ENCODE data around the gene KCNJ5. TPM values are rescaled to one million over a fixed set of nuclear protein-coding genes. Genes with fewer than 3 reads are reported as not detected.

The KCNJ5 gene
- total and polyA plus RNA-seq, 2 experiments from 2014 or later, result not detected

DNA sequence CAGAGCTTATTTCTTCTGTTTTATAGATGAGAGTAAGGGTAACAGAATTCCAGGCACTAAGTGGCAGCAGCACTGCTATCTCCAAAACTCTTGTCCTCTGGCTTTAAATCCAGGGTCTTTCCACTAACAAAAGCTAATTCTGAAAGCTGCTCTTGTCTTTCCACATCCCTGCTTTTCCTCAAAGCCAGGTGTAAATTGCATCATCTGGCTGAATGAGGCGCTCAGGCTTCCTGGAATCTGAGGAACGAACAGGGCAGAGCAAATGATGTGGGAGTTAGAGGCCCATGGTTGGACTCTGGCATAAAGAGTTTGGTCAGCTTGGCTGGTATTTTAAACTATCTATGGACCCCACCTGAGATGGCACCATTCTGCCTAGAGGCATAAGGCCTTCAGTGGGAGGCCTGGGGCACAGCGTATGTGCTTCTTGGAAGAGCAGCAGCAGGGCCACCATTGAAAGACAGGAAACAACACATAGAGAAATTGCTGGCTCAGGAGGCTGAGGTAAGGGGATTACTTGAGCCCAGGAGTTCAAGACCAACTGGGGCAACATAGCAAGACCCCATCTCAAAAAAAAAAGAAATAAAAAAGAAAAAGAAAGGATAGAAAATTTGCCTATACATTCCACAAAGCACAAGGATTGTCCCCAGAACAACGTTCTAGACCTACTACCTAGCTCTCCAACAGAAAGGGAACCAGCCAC lies 1.9 kb downstream of the KCNJ5 start:
- Histone ChIP-seq H4K20me1 (replicated peaks; ENCODE audit: insufficient read depth) (peaks cover 20% of the 10 kb centered on the region; the same call in 1 of the 2 replicates), H3K4me2 (0 out of 2 replicates have a peak overlapping the region, but pooled peaks have one; percentile 93), H2AFZ (no peak overlapping the region), H3K36me3 (ENCODE audit: insufficient read depth) (no peaks in the 10 kb centered on the region), H3K79me2 (replicated peaks; ENCODE audit: insufficient read depth) (no peaks in the 10 kb centered on the region), H3K27me3 (ENCODE audit: insufficient read depth) (peaks cover 89% of the 10 kb centered on the region), H3K4me3 (no peak overlapping the region), H3K9me2 (ENCODE audit: insufficient read depth) (no peaks in the 10 kb centered on the region), H3F3A (replicated peaks; ENCODE audit: low read depth) (peaks cover 3% of the 10 kb centered on the region; the same call in 1 of the 2 replicates), H3K4me1 (ENCODE audit: insufficient read depth) (peaks cover 29% of the 10 kb centered on the region), H3K27ac (ENCODE audit: low read depth) (no peak overlapping the region)
- TF ChIP-seq CREB1 (CRISPR knock-in tag; IDR thresholded peaks at IDR 0.05; ENCODE audit: low read depth) (no peak), EZH2phosphoT487 (IDR thresholded peaks at IDR 0.05; ENCODE audit: unreplicated experiment) (no peak), ETS1 (IDR thresholded peaks at IDR 0.05) (no peak), JUNB (IDR thresholded peaks at IDR 0.05; ENCODE audit: unreplicated experiment) (no peak), NANOG (IDR thresholded peaks at IDR 0.05; ENCODE audit: borderline replicate concordance) (no peak), ZNF114 (CRISPR knock-in tag; IDR thresholded peaks at IDR 0.05) (no peak), STAT1 (IDR thresholded peaks at IDR 0.05; ENCODE audit: unreplicated experiment) (no peak), ZNF331 (CRISPR knock-in tag; IDR thresholded peaks at IDR 0.05; ENCODE audit: low read depth) (no peak)
- peak; percentile 49 for DNase-seq (ENCODE audit: low spot score)
- Mint-ChIP-seq H3K4me3 (no peak overlapping the region), H3K36me3 (ENCODE audit: low read depth) (no peaks in the 10 kb centered on the region; the same call in 2 of the 3 replicates), H3K27me3 (ENCODE audit: insufficient read depth, low read depth, poor library complexity) (peaks cover 64% of the 10 kb centered on the region), H3K4me1 (peaks cover 35% of the 10 kb centered on the region), H3K27ac (no peak overlapping the region), H3K9me3 (no peaks in the 10 kb centered on the region; the same call in 1 of the 3 replicates)
- ATAC-seq, result no peak

DNA sequence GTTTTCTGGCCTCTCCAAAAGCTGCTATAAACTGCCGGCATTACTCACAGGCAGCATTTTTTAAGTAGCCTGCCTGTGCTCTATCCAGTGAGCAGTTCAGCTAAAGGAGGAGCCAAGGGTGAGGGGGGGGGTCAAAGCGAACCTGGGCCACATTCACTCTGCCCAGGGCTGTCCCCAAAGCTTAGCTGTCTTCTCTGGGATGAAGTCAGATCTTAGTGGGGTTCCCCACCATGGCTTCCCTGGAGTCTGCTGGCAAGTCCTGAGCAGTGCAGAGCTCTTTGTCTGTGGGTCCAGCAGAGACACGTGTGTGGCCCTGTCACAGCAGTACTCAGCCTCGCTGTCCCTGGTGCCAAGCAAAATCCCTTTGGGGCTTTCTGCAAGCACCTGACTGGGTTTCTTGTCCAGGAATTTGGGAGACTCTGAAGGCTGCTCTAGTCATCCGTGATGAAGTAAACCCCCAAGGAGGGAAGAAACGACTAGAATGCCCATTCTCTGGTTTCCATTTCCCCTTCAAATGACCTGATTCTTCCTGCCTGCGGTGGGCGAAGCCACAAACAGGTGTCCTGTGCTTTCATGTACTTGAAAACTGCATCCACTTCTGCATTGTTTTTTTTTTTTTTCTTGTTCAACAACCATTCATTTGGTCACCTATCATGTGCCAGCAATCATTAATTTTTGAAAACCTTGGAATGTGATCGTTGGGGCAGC lies 2.6 kb downstream of the KCNJ5 start:
- Histone ChIP-seq H2AFZ (no peak overlapping the region), H3K4me2 (no peak overlapping the region), H3K9me2 (ENCODE audit: insufficient read depth) (no peaks in the 10 kb centered on the region), H3K27me3 (ENCODE audit: insufficient read depth) (peaks cover 89% of the 10 kb centered on the region), H3K79me2 (replicated peaks; ENCODE audit: insufficient read depth) (no peaks in the 10 kb centered on the region), H3K36me3 (ENCODE audit: insufficient read depth) (no peaks in the 10 kb centered on the region), H3F3A (replicated peaks; ENCODE audit: low read depth) (peaks cover 3% of the 10 kb centered on the region; the same call in 1 of the 2 replicates), H3K27ac (ENCODE audit: low read depth) (no peak overlapping the region), H3K4me1 (ENCODE audit: insufficient read depth) (peaks cover 23% of the 10 kb centered on the region), H3K4me3 (no peak overlapping the region), H4K20me1 (replicated peaks; ENCODE audit: insufficient read depth) (peaks cover 20% of the 10 kb centered on the region; the same call in 1 of the 2 replicates)
- no peak for ATAC-seq
- Mint-ChIP-seq H3K4me3 (no peak overlapping the region), H3K36me3 (ENCODE audit: low read depth) (no peaks in the 10 kb centered on the region; the same call in 2 of the 3 replicates), H3K4me1 (peaks cover 29% of the 10 kb centered on the region), H3K27me3 (ENCODE audit: insufficient read depth, low read depth, poor library complexity) (peaks cover 60% of the 10 kb centered on the region), H3K9me3 (no peaks in the 10 kb centered on the region; the same call in 1 of the 3 replicates), H3K27ac (no peak overlapping the region)
- no peak for DNase-seq (ENCODE audit: low spot score)
- TF ChIP-seq JUNB (IDR thresholded peaks at IDR 0.05; ENCODE audit: unreplicated experiment) (no peak), EZH2phosphoT487 (IDR thresholded peaks at IDR 0.05; ENCODE audit: unreplicated experiment) (no peak), POLR2AphosphoS5 (IDR thresholded peaks at IDR 0.05; ENCODE audit: low read depth) (no peak), CREB1 (CRISPR knock-in tag; IDR thresholded peaks at IDR 0.05; ENCODE audit: low read depth) (no peak), REST (IDR thresholded peaks at IDR 0.05; ENCODE audit: unreplicated experiment) (no peak), ZNF114 (CRISPR knock-in tag; IDR thresholded peaks at IDR 0.05) (no peak), ETS1 (IDR thresholded peaks at IDR 0.05) (no peak), EZH2 (IDR thresholded peaks at IDR 0.05; ENCODE audit: low read depth, unreplicated experiment) (no peak), STAT1 (IDR thresholded peaks at IDR 0.05; ENCODE audit: unreplicated experiment) (no peak)
- TF ChIP-seq, protein P1, sequence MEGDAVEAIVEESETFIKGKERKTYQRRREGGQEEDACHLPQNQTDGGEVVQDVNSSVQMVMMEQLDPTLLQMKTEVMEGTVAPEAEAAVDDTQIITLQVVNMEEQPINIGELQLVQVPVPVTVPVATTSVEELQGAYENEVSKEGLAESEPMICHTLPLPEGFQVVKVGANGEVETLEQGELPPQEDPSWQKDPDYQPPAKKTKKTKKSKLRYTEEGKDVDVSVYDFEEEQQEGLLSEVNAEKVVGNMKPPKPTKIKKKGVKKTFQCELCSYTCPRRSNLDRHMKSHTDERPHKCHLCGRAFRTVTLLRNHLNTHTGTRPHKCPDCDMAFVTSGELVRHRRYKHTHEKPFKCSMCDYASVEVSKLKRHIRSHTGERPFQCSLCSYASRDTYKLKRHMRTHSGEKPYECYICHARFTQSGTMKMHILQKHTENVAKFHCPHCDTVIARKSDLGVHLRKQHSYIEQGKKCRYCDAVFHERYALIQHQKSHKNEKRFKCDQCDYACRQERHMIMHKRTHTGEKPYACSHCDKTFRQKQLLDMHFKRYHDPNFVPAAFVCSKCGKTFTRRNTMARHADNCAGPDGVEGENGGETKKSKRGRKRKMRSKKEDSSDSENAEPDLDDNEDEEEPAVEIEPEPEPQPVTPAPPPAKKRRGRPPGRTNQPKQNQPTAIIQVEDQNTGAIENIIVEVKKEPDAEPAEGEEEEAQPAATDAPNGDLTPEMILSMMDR (conservative IDR thresholded peaks at IDR 0.05; ENCODE audit: low read depth in 2 of 2), result no peak

All from GM23338 (cell line).